ENCODE results near the gene BACH2.
"Not testable (repeated sequence)": the region's sequence is repeated elsewhere in the genome, so short reads cannot be mapped to it uniquely, and the experiment has no call there.

Gene BACH2

GRCh38 chr6:90054193-90054592, 242.4 kb downstream of the BACH2 start:
- not testable (repeated sequence) for DNase-seq

GRCh38 chr6:90053614-90054013, 243.0 kb downstream of the BACH2 start:
- DNase-seq = no peak

GRCh38 chr6:90049295-90049694, 247.3 kb downstream of the BACH2 start:
- no peak for DNase-seq

- DNase-seq = no peak
These were observed 248.3 kb downstream of the BACH2 start for GRCh38 chr6:90048206-90048967.

- DNase-seq = no peak
These were observed 251.1 kb downstream of the BACH2 start for GRCh38 chr6:90045535-90045934.

- no peak for DNase-seq
These were observed 251.7 kb downstream of the BACH2 start for GRCh38 chr6:90044833-90045381.

GRCh38 chr6:90044182-90044832, 252.3 kb downstream of the BACH2 start:
- no peak for DNase-seq

GRCh38 chr6:90040931-90041330, 255.7 kb downstream of the BACH2 start:
- no peak for DNase-seq

GRCh38 chr6:90039911-90040310, 256.7 kb downstream of the BACH2 start:
- DNase-seq = no peak

GRCh38 chr6:90038961-90039653, 257.5 kb downstream of the BACH2 start:
- no peak for DNase-seq

- no peak for DNase-seq
These were observed 259.7 kb downstream of the BACH2 start for GRCh38 chr6:90036963-90037362.

- no peak for DNase-seq
These were observed 261.5 kb downstream of the BACH2 start for GRCh38 chr6:90035047-90035723.

GRCh38 chr6:90033746-90034271, 262.8 kb downstream of the BACH2 start:
- DNase-seq = no peak

- not testable (repeated sequence) for DNase-seq
These were observed 264.0 kb downstream of the BACH2 start for GRCh38 chr6:90032489-90033212.

GRCh38 chr6:90028995-90029635, 267.5 kb downstream of the BACH2 start:
- no peak for DNase-seq

- DNase-seq = no peak
These were observed 268.4 kb downstream of the BACH2 start for GRCh38 chr6:90028066-90028778.

GRCh38 chr6:90026216-90026615, 270.4 kb downstream of the BACH2 start:
- DNase-seq = no peak

- DNase-seq = no peak
These were observed 271.1 kb downstream of the BACH2 start for GRCh38 chr6:90025523-90026061.

- DNase-seq = no peak
These were observed 272.0 kb downstream of the BACH2 start for GRCh38 chr6:90024633-90025032.

GRCh38 chr6:90021711-90022110, 274.9 kb downstream of the BACH2 start:
- DNase-seq = no peak

GRCh38 chr6:90020746-90021145, 275.9 kb downstream of the BACH2 start:
- no peak for DNase-seq

All from SIG-M5 (cell line).